ENCODE results near the gene PRKAR1A. TPM values are rescaled to one million over a fixed set of nuclear protein-coding genes. Genes with fewer than 3 reads are reported as not detected.
"Not testable (repeated sequence)": the region's sequence is repeated elsewhere in the genome, so short reads cannot be mapped to it uniquely, and the experiment has no call there.

PRKAR1A gene
- total RNA-seq, 1 experiment from 2014 or later = 174 TPM

DNA sequence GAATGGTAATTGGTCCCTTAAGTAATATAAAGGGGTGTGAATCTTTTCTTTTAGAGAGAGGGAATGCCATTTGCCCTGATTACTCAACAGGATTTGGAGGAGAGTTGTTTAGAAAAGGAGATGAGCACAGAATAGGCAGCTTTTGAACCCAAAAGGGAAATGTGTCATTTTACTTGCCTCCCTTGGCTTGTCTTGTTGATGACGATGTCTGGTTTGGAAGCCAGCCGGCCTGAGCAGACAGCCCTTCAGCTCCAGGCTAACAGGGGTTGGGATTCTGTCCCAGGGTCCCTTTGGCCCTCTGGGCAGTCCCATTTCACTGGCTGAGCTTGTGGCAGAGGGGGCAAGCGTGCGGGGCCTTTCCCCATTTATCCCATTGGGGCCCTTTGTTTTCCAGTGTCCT, 22.3 kb upstream of the PRKAR1A start:
- ATAC-seq (no peak), DNase-seq (ENCODE audit: low read depth, low spot score) (no peak)
- H3K4me3 ChIP-seq (ENCODE audit: low read depth in 2 of 2, low read length in 2 of 2) = no peak overlapping the region
- ChIA-PET POLR2A (no interaction called here), CTCF (no interaction called here)
- BruUV-seq (replicated peaks) = no TSS peak
- no peak overlapping the region for H3K27ac ChIP-seq (ENCODE audit: low read length)
- H3K9me3 ChIP-seq (ENCODE audit: control insufficient read depth, insufficient read depth, low read depth, low read length) = no peaks in the 10 kb centered on the region
- TF ChIP-seq POLR2AphosphoS5 (IDR thresholded peaks at IDR 0.05; ENCODE audit: low read depth, low read length) (no peak), SIN3A (IDR thresholded peaks at IDR 0.05; ENCODE audit: borderline replicate concordance, insufficient read depth, low read depth, low read length) (no peak)
- TF ChIP-seq, protein P1, sequence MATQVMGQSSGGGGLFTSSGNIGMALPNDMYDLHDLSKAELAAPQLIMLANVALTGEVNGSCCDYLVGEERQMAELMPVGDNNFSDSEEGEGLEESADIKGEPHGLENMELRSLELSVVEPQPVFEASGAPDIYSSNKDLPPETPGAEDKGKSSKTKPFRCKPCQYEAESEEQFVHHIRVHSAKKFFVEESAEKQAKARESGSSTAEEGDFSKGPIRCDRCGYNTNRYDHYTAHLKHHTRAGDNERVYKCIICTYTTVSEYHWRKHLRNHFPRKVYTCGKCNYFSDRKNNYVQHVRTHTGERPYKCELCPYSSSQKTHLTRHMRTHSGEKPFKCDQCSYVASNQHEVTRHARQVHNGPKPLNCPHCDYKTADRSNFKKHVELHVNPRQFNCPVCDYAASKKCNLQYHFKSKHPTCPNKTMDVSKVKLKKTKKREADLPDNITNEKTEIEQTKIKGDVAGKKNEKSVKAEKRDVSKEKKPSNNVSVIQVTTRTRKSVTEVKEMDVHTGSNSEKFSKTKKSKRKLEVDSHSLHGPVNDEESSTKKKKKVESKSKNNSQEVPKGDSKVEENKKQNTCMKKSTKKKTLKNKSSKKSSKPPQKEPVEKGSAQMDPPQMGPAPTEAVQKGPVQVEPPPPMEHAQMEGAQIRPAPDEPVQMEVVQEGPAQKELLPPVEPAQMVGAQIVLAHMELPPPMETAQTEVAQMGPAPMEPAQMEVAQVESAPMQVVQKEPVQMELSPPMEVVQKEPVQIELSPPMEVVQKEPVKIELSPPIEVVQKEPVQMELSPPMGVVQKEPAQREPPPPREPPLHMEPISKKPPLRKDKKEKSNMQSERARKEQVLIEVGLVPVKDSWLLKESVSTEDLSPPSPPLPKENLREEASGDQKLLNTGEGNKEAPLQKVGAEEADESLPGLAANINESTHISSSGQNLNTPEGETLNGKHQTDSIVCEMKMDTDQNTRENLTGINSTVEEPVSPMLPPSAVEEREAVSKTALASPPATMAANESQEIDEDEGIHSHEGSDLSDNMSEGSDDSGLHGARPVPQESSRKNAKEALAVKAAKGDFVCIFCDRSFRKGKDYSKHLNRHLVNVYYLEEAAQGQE (IDR thresholded peaks at IDR 0.05; ENCODE audit: insufficient read depth in 1 of 2, low read depth in 2 of 2, low read length in 1 of 2) = no peak
- intact Hi-C loops (cut with micrococcal nuclease; ENCODE audit: unreplicated experiment) = no loop called here
- in situ Hi-C loops (cut with HindIII; ENCODE audit: low pct_unique_long_range_greater_than_20kb, low sequenced_read_pairs) = no loop called here
- no peaks in the 10 kb centered on the region for H3K4me1 ChIP-seq (ENCODE audit: control insufficient read depth, insufficient read depth, low read length)
- H3K27me3 ChIP-seq (ENCODE audit: control insufficient read depth, insufficient read depth, low read length) = peaks cover under 1% of the 10 kb centered on the region; the same call in 1 of the 2 replicates
- H3K36me3 ChIP-seq (ENCODE audit: control insufficient read depth, insufficient read depth, low read length) = no peaks in the 10 kb centered on the region

DNA sequence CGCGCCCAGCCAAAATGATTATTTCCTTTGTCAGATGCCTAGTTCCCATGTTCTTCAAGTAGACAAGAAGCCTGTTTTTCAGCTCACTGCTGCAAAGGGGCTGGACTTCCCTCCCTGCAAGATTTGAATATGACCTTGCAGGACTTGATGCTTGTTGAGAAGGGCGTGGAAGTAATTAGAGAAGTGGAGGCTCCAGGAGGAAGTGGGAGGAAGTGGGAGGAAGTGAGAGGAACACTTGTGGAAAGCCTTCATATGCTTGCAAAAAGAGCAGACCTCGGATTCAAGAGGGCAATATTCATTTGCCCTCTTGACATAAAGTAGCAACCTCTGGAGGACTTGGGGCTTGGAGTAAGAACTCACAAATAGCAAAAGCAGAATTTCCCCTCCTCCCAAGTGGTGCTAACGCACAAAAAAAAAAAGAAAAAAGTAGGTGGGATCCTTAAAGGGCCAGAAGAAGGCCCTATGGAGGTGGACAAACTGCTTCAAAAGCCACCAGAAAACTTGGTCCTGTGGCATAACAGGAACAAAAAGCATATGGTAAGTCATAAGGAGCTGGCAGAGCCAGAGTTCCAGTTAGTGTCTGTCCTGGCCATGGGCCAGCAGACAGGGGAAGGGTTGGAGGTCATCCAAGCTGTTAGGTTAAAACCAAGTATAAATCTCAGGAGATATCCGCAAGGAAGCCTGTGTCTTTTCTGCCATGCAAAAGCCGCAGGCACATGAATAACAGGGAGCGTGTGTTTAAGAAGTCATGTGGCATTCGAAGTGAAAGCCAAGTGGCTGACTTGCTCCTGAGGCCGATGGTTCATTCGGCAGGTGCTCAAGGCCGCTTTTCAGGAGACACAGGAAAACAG, 20.6 kb upstream of the PRKAR1A start:
- no peak overlapping the region for H3K27ac ChIP-seq (ENCODE audit: low read length)
- H3K4me1 ChIP-seq (ENCODE audit: control insufficient read depth, insufficient read depth, low read length) = no peaks in the 10 kb centered on the region
- no peak for DNase-seq (ENCODE audit: low read depth, low spot score)
- in situ Hi-C loops (cut with HindIII; ENCODE audit: low pct_unique_long_range_greater_than_20kb, low sequenced_read_pairs) (no loop called here), intact Hi-C loops (cut with micrococcal nuclease; ENCODE audit: unreplicated experiment) (no loop called here)
- TF ChIP-seq, protein P2, sequence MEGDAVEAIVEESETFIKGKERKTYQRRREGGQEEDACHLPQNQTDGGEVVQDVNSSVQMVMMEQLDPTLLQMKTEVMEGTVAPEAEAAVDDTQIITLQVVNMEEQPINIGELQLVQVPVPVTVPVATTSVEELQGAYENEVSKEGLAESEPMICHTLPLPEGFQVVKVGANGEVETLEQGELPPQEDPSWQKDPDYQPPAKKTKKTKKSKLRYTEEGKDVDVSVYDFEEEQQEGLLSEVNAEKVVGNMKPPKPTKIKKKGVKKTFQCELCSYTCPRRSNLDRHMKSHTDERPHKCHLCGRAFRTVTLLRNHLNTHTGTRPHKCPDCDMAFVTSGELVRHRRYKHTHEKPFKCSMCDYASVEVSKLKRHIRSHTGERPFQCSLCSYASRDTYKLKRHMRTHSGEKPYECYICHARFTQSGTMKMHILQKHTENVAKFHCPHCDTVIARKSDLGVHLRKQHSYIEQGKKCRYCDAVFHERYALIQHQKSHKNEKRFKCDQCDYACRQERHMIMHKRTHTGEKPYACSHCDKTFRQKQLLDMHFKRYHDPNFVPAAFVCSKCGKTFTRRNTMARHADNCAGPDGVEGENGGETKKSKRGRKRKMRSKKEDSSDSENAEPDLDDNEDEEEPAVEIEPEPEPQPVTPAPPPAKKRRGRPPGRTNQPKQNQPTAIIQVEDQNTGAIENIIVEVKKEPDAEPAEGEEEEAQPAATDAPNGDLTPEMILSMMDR (IDR thresholded peaks at IDR 0.05) = no peak
- TF ChIP-seq, protein P1 (IDR thresholded peaks at IDR 0.05; ENCODE audit: insufficient read depth in 1 of 2, low read depth in 2 of 2, low read length in 1 of 2) = no peak
- no peak for TF ChIP-seq SIN3A (IDR thresholded peaks at IDR 0.05; ENCODE audit: borderline replicate concordance, insufficient read depth, low read depth, low read length)
- TF ChIP-seq POLR2AphosphoS5 (IDR thresholded peaks at IDR 0.05; ENCODE audit: low read depth, low read length) = no peak
- TF ChIP-seq TCF7L2 (IDR thresholded peaks at IDR 0.05; ENCODE audit: low read depth, low read length) = no peak
- ChIA-PET CTCF (no interaction called here), POLR2A (no interaction called here)
- no peaks in the 10 kb centered on the region for H3K9me3 ChIP-seq (ENCODE audit: control insufficient read depth, insufficient read depth, low read depth, low read length)
- H3K4me3 ChIP-seq (ENCODE audit: low read depth in 2 of 2, low read length in 2 of 2) = no peak overlapping the region
- H3K27me3 ChIP-seq (ENCODE audit: control insufficient read depth, insufficient read depth, low read length) = no peaks in the 10 kb centered on the region
- H3K36me3 ChIP-seq (ENCODE audit: control insufficient read depth, insufficient read depth, low read length) = no peaks in the 10 kb centered on the region
- BruUV-seq (replicated peaks) = no TSS peak
- no peak for ATAC-seq

DNA sequence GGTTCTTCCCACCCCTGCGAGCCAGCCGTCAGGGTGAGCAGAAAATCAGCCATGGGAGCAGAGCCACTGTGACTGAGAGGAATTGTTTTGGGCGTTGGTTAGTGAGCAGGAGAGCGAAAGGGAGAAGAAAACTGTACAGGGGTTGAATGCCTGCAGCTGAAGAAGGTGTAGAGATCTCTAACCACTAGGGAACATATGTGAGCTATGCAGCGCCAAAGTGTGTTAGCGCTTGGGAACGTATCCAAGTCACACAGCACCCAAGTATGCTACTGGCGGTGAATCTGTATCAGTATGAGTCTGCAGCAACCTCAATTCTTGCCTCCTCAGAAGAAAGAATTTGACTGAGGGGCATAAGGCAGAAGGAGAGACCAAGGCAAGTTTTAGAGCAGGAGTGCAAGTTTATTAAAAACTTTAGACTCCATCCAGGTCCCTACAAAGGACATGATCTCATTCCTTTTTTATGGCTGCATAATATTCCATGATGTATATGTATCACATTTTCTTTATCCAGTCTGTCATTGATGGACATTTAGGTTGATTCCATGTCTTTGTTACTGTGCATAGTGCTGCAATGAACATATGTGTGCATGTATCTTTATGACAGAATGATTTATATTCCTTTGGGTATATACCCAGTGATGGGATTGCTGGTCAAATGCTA, 19.7 kb upstream of the PRKAR1A start:
- H3K4me3 ChIP-seq (ENCODE audit: low read depth in 2 of 2, low read length in 2 of 2); CTCF ChIA-PET; H3K36me3 ChIP-seq (ENCODE audit: control insufficient read depth, insufficient read depth, low read length); in situ Hi-C loops (cut with HindIII; ENCODE audit: low pct_unique_long_range_greater_than_20kb, low sequenced_read_pairs); H3K27ac ChIP-seq (ENCODE audit: low read length); POLR2A ChIA-PET; ATAC-seq; DNase-seq (ENCODE audit: low read depth, low spot score); H3K9me3 ChIP-seq (ENCODE audit: control insufficient read depth, insufficient read depth, low read depth, low read length); intact Hi-C loops (cut with micrococcal nuclease; ENCODE audit: unreplicated experiment); H3K27me3 ChIP-seq (ENCODE audit: control insufficient read depth, insufficient read depth, low read length); H3K4me1 ChIP-seq (ENCODE audit: control insufficient read depth, insufficient read depth, low read length); BruUV-seq (replicated peaks): not testable (repeated sequence)
